Neural progenitor cell (in vitro differentiated cells): ENCODE results near the gene FANCL. TPM values are rescaled to one million over a fixed set of nuclear protein-coding genes. Genes with fewer than 3 reads are reported as not detected.
"Not testable (repeated sequence)": the region's sequence is repeated elsewhere in the genome, so short reads cannot be mapped to it uniquely, and the experiment has no call there.

Experiments used
- DNase-seq: peaks from one replicate; pipeline ENCODE4 v3.0.0-alpha.2; 2016; ENCODE audit warnings: low spot score
- H2AFZ ChIP-seq: fragments of 200-600 bp; sonication (generic); replicated peaks from 2 replicates; pipeline ENCODE4 v1.6.1; 2016; ENCODE audit warnings: antibody characterized with exemption
- H3F3A ChIP-seq: fragments of 200-600 bp; sonication (generic); 2 replicates; pipeline ENCODE4 v1.6.1; 2016; ENCODE audit warnings: antibody characterized with exemption, low read depth
- H3K27ac ChIP-seq: fragments of 200-600 bp; sonication (generic); 2 replicates; pipeline ENCODE4 v1.5.1; 2016; ENCODE audit warnings: mild to moderate bottlenecking
- H3K27me3 ChIP-seq: fragments of 200-600 bp; sonication (generic); 2 replicates; pipeline ENCODE4 v1.6.1; 2016; ENCODE audit warnings: mild to moderate bottlenecking, moderate library complexity
- H3K36me3 ChIP-seq: fragments of 200-600 bp; sonication (generic); 2 replicates; pipeline ENCODE4 v1.5.1; 2016
- H3K4me1 ChIP-seq: fragments of 200-600 bp; sonication (generic); 2 replicates; pipeline ENCODE4 v1.6.1; 2016; ENCODE audit warnings: mixed run types
- H3K4me2 ChIP-seq: fragments of 200-600 bp; sonication (generic); 2 replicates; pipeline ENCODE4 v1.6.1; 2016
- H3K4me3 ChIP-seq: fragments of 200-600 bp; sonication (generic); 2 replicates; pipeline ENCODE4 v1.5.1; 2016
- H3K79me2 ChIP-seq: fragments of 200-600 bp; sonication (generic); 2 replicates; pipeline ENCODE4 v1.6.1; 2016; ENCODE audit warnings: low read depth
- H3K9ac ChIP-seq: fragments of 200-600 bp; sonication (generic); 2 replicates; pipeline ENCODE4 v1.6.1; 2016
- H3K9me3 ChIP-seq: fragments of 200-600 bp; sonication (generic); 2 replicates; pipeline ENCODE4 v1.5.1; 2016; ENCODE audit warnings: low read depth
- H4K20me1 ChIP-seq: fragments of 200-600 bp; sonication (generic); 2 replicates; pipeline ENCODE4 v1.6.1; 2016; ENCODE audit warnings: low read depth
- H3K27ac Mint-ChIP-seq: 3 replicates; pipeline ENCODE4 v1.8.0; 2021; ENCODE audit warnings: mixed read lengths
- H3K27me3 Mint-ChIP-seq: 2 replicates; pipeline ENCODE4 v1.8.0; 2022; ENCODE audit warnings: low read depth, mild to moderate bottlenecking, inconsistent platforms, moderate library complexity, mixed read lengths; ENCODE audit not compliant: insufficient read depth
- H3K36me3 Mint-ChIP-seq: 3 replicates; pipeline ENCODE4 v1.8.0; 2021; ENCODE audit warnings: mixed read lengths
- H3K4me1 Mint-ChIP-seq: 3 replicates; pipeline ENCODE4 v1.8.0; 2021; ENCODE audit warnings: mixed read lengths
- H3K4me3 Mint-ChIP-seq: 3 replicates; pipeline ENCODE4 v1.8.0; 2021; ENCODE audit warnings: mild to moderate bottlenecking, moderate library complexity, mixed read lengths
- H3K9me3 Mint-ChIP-seq: 3 replicates; pipeline ENCODE4 v1.8.0; 2020; ENCODE audit warnings: mixed read lengths
- EZH2 ChIP-seq: fragments of 200-600 bp; sonication (generic); IDR thresholded peaks from 2 replicates; pipeline ENCODE4 v1.6.1; 2017; ENCODE audit warnings: antibody characterized with exemption, mild to moderate bottlenecking, moderate library complexity
- EZH2phosphoT487 ChIP-seq: fragments of 200-600 bp; sonication (generic); IDR thresholded peaks from 2 replicates; pipeline ENCODE4 v1.6.1; 2017; ENCODE audit warnings: antibody characterized with exemption
- total RNA-seq: library from RNA; depleted of rRNA; stranded (reverse); fragments of >200 nt; gene quantifications from 2 replicates; pipeline ENCODE4 v1.2.3, GENCODE V29; 2015; ENCODE audit warnings: low replicate concordance
- TF ChIP-seq, protein P1 (sequence below): fragments of 200-600 bp; sonication (generic); IDR thresholded peaks from 2 replicates; pipeline ENCODE4 v1.5.1; 2017; ENCODE audit warnings: antibody characterized with exemption, mild to moderate bottlenecking

The FANCL gene
- total RNA-seq, 1 donor from 2014 or later = 189 TPM

DNA sequence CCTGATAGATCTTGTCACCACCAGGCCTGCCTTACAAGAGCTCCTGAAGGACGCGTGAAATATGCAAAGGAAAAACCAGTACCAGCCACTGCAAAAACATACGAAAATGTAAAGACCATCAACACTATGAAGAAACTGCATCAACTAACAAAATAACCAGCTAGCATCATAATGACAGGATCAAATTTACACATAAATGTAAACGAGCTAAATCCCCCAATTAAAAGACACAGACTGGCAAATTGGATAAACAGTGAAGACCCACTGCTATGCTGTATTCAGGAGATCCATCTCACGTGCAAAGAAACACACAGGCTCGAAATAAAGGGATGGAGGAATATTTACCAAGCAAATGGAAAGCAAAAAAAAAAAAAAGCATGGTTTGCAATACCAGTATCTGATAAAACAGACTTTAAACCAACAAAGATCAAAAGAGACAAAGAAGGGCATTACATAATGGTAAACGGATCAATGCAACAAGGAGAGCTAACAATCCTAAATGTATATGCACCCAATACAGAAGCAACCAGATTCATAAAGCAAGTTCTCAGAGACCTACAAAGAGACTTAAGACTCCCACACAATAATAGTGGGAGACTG is 70.7 kb downstream of the FANCL start:
- H3K27ac Mint-ChIP-seq = not testable (repeated sequence)

DNA sequence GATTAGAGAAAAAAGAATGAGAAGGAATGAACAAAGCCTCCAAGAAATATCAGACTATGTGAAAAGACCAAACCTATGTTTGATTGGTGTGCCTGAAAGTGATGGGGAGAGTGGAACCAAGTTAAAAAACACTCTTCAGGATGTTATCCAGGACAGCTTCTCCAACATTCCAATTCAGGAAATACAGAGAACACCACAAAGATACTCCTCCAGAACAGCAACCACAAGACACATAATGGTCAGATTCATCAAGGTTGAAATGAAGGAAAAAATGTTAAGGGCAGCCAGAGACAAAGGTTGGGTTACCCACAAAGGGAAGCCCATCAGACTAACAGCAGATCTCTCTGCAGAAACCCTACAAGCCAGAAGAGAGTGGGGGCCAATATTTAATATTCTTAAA is 71.3 kb downstream of the FANCL start:
- not testable (repeated sequence) for DNase-seq, H3K9me3 ChIP-seq, H3K4me1 ChIP-seq, H3K27ac ChIP-seq, H3K27me3 ChIP-seq, H3K4me2 ChIP-seq, H2AFZ ChIP-seq, H3K4me1 Mint-ChIP-seq, H3K27me3 Mint-ChIP-seq, H3F3A ChIP-seq, H3K4me3 ChIP-seq, H3K9ac ChIP-seq, H3K4me3 Mint-ChIP-seq, H3K27ac Mint-ChIP-seq, H3K36me3 ChIP-seq, H4K20me1 ChIP-seq
- H3K9me3 Mint-ChIP-seq = peaks cover 33% of the 10 kb centered on the region
- peaks cover 19% of the 10 kb centered on the region for H3K79me2 ChIP-seq
- peaks cover 44% of the 10 kb centered on the region for H3K36me3 Mint-ChIP-seq

More for the DNA sequence above, 70.7 kb downstream of the FANCL start:
- peaks cover 45% of the 10 kb centered on the region for H3K36me3 Mint-ChIP-seq
- not testable (repeated sequence) for H3K9ac ChIP-seq, H3K4me2 ChIP-seq, H3K4me3 Mint-ChIP-seq, H3K27me3 ChIP-seq, H3K36me3 ChIP-seq, H3K27me3 Mint-ChIP-seq, H2AFZ ChIP-seq, H3K4me1 ChIP-seq, H3K9me3 ChIP-seq, H3K27ac ChIP-seq, H3K4me1 Mint-ChIP-seq, H3K4me3 ChIP-seq, DNase-seq, H4K20me1 ChIP-seq, H3F3A ChIP-seq
- H3K9me3 Mint-ChIP-seq = peaks cover 35% of the 10 kb centered on the region
- H3K79me2 ChIP-seq = peaks cover 19% of the 10 kb centered on the region

DNA sequence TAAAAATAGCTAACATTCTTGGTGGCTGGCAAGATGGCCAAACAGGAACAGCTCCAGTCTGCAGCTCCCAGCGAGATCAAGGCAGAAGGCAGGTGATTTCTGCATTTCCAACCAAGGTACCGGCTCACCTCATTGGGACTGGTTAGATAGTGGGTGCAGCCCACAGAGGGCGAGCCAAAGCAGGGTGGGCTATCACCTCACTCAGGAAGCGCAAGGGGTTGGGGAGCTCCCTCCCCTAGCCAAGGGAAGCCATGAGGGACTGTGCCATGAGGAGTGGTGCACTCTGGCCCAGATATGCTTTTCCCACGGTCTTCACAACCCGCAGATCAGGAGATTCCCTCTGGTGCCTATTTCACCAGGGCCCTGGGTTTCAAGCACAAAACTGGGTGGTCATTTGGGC is 73.0 kb downstream of the FANCL start:
- not testable (repeated sequence) for H3K9me3 ChIP-seq, H4K20me1 ChIP-seq, H3K27ac Mint-ChIP-seq, H3K4me2 ChIP-seq, H3K4me1 ChIP-seq, H3K4me3 Mint-ChIP-seq, DNase-seq, H3K27me3 ChIP-seq, H3K4me3 ChIP-seq, H3K9ac ChIP-seq, H3K27me3 Mint-ChIP-seq, H3F3A ChIP-seq, H3K4me1 Mint-ChIP-seq, H3K27ac ChIP-seq, H2AFZ ChIP-seq, H3K36me3 ChIP-seq
- peaks cover 11% of the 10 kb centered on the region for H3K79me2 ChIP-seq
- Mint-ChIP-seq H3K9me3 (peaks cover 20% of the 10 kb centered on the region), H3K36me3 (peaks cover 31% of the 10 kb centered on the region)

DNA sequence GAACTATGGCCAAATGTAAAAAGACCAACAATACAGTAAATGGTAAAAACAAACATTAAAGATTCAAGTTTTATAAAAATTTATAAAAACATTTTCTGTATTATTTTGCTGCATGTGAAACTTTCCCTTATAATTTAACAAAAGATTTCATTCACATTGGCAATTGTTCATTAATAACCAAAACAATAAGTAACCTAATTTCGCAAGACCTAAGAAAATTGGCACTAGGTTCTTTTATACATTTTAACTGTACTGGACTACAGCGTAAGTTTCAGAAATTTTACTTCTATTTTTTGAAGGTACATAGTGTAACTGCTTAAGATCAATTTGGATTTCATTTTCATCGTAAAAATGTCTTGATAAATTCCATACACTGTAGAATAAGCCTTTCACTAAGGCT is 77.2 kb downstream of the FANCL start:
- Mint-ChIP-seq H3K4me3 (no peak overlapping the region), H3K27ac (no peak overlapping the region), H3K36me3 (peaks cover 22% of the 10 kb centered on the region), H3K4me1 (no peaks in the 10 kb centered on the region), H3K27me3 (no peaks in the 10 kb centered on the region), H3K9me3 (no peaks in the 10 kb centered on the region)
- Histone ChIP-seq H3K4me1 (no peaks in the 10 kb centered on the region), H3K4me3 (no peak overlapping the region), H3K36me3 (peaks cover 3% of the 10 kb centered on the region), H3F3A (no peaks in the 10 kb centered on the region), H3K27me3 (no peaks in the 10 kb centered on the region), H3K9ac (no peak overlapping the region), H3K79me2 (no peaks in the 10 kb centered on the region), H2AFZ (no peak overlapping the region), H3K27ac (no peak overlapping the region), H4K20me1 (no peaks in the 10 kb centered on the region), H3K4me2 (no peak overlapping the region), H3K9me3 (no peaks in the 10 kb centered on the region)
- DNase-seq = no peak
- TF ChIP-seq, protein P1, sequence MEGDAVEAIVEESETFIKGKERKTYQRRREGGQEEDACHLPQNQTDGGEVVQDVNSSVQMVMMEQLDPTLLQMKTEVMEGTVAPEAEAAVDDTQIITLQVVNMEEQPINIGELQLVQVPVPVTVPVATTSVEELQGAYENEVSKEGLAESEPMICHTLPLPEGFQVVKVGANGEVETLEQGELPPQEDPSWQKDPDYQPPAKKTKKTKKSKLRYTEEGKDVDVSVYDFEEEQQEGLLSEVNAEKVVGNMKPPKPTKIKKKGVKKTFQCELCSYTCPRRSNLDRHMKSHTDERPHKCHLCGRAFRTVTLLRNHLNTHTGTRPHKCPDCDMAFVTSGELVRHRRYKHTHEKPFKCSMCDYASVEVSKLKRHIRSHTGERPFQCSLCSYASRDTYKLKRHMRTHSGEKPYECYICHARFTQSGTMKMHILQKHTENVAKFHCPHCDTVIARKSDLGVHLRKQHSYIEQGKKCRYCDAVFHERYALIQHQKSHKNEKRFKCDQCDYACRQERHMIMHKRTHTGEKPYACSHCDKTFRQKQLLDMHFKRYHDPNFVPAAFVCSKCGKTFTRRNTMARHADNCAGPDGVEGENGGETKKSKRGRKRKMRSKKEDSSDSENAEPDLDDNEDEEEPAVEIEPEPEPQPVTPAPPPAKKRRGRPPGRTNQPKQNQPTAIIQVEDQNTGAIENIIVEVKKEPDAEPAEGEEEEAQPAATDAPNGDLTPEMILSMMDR = no peak
- TF ChIP-seq EZH2 (no peak), EZH2phosphoT487 (no peak)

DNA sequence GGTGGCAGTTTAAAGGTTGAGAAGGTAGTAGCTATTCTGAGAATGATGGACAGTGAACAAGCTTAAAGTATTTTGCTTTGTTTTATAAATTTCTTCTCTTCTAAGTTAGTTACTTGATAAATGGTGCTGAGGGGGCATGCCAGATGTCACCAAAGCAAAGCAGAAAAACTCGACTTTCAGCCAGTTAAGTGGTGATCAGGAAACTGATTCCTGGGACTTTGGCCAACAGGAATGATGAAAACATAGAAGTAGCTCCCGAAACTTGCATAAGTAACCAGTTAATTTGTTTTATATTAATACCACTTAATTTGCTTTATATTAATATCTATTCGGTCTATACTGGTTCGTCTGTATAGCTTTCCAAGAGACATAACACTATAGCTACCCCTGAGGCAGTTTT is 82.6 kb downstream of the FANCL start:
- Mint-ChIP-seq H3K36me3 (peaks cover 41% of the 10 kb centered on the region), H3K4me3 (no peak overlapping the region), H3K27ac (no peak overlapping the region), H3K4me1 (peaks cover 5% of the 10 kb centered on the region), H3K9me3 (no peaks in the 10 kb centered on the region), H3K27me3 (no peaks in the 10 kb centered on the region)
- TF ChIP-seq, protein P1 = no peak
- no peak for TF ChIP-seq EZH2
- no peak for TF ChIP-seq EZH2phosphoT487
- Histone ChIP-seq H3K9ac (no peak overlapping the region), H4K20me1 (no peaks in the 10 kb centered on the region), H3K9me3 (no peaks in the 10 kb centered on the region), H3K27ac (no peak overlapping the region), H2AFZ (no peak overlapping the region), H3K27me3 (no peaks in the 10 kb centered on the region), H3K36me3 (peaks cover 3% of the 10 kb centered on the region), H3K4me3 (no peak overlapping the region), H3K4me2 (no peak overlapping the region), H3K4me1 (peaks cover 4% of the 10 kb centered on the region), H3F3A (no peaks in the 10 kb centered on the region), H3K79me2 (no peaks in the 10 kb centered on the region)
- no peak for DNase-seq
